Hematopoietic multipotent progenitor cell treated with erythropoietin and hydrocortisone succinate and interleukin-3 and kit ligand, for 4 days (in vitro differentiated cells): ENCODE results near the gene CCDC12.
A peak's percentile ranks its signal among the peaks of the same experiment; 100 is the strongest.
"Not testable (repeated sequence)": the region's sequence is repeated elsewhere in the genome, so short reads cannot be mapped to it uniquely, and the experiment has no call there.

Experiments
- DNase-seq: peaks from one replicate; pipeline ENCODE4 v3.0.0-alpha.2; 2015

Gene CCDC12

GRCh38 chr3:46921041-46921440, 55.5 kb downstream of the CCDC12 start:
- no peak for DNase-seq

- no peak for DNase-seq
Measured at GRCh38 chr3:46918634-46919033, 57.9 kb downstream of the CCDC12 start.

- no peak for DNase-seq
Measured at GRCh38 chr3:46918202-46918601, 58.3 kb downstream of the CCDC12 start.

- DNase-seq: no peak
Measured at GRCh38 chr3:46917257-46917656, 59.3 kb downstream of the CCDC12 start.

GRCh38 chr3:46916799-46917198, 59.7 kb downstream of the CCDC12 start:
- DNase-seq: no peak

DNA sequence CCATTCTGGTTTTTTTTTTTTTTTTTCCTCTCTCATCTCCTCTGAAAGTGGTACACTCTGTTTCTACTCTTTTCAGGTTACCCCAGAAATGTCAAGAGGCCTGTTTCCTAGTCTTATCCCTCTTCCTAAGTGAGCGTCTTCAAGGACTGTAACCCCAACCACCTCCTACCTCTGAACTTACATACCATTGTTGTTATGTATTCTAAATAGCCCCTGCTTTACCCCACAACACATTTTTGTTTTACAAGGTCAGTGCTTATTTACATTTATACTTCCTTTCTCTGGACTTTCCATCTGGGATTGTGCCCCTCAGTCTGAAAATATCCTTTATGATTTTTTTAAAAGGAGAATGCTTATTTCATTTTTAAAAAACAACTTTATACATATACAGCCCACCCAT, 60.3 kb downstream of the CCDC12 start:
- no peak for DNase-seq

GRCh38 chr3:46915297-46915822, 61.2 kb downstream of the CCDC12 start:
- DNase-seq: no peak

- DNase-seq: no peak
Measured at GRCh38 chr3:46914849-46915248, 61.7 kb downstream of the CCDC12 start.

- DNase-seq: peak; percentile 30
Measured at GRCh38 chr3:46913644-46914043, 62.9 kb downstream of the CCDC12 start.

DNA sequence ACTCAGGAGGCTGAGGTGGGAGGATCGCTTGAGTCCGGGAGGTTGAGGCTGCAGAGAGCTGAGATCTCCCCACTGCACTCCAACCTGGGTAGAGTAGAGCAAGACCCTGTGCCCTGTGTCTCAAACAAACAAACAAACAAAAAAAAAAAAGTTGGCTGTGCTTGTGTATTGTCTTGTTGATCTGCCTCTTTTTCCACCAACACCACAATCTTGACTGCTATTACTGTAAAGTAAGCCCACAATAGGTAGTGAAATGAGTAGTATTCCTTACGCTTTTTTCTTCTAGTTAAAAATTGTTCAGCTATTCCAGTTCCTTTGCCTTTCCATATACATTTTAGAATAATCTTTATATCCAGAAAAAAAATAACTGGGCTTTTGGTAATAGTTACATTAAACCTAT, 63.6 kb downstream of the CCDC12 start:
- no peak for DNase-seq

- DNase-seq: not testable (repeated sequence)
Measured at GRCh38 chr3:46910914-46911313, 65.6 kb downstream of the CCDC12 start.

DNA sequence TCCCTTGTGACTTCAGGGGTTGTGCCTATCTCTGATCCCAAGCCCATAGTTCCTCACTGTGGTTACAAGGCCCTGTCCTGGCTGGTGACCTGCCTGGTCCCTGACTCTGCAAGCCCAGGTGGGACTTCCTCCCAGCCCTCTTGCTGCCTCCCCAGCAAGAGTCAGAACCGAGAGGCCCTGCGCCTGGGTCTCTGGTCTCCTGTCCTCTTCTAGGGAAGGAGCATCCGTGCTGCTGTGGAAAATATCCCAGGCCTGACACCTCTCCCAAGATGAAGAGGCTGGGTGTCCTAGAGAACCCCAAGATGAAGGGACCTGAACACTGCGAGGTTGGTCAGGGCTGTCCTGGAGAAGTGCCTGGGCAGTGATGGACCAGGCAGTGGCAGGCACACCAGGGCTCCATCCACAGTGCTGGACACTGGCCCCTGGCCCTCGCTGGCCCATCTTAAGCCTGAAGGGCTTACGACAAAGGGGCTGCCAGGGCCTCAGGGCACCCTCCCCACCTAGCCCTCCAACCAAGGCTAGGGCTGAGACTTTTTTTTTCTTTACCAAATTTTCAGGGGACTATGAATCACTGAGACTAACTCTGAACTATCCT, 66.3 kb downstream of the CCDC12 start:
- DNase-seq: no peak

GRCh38 chr3:46909535-46910161, 66.9 kb downstream of the CCDC12 start:
- DNase-seq: peak; percentile 92

DNA sequence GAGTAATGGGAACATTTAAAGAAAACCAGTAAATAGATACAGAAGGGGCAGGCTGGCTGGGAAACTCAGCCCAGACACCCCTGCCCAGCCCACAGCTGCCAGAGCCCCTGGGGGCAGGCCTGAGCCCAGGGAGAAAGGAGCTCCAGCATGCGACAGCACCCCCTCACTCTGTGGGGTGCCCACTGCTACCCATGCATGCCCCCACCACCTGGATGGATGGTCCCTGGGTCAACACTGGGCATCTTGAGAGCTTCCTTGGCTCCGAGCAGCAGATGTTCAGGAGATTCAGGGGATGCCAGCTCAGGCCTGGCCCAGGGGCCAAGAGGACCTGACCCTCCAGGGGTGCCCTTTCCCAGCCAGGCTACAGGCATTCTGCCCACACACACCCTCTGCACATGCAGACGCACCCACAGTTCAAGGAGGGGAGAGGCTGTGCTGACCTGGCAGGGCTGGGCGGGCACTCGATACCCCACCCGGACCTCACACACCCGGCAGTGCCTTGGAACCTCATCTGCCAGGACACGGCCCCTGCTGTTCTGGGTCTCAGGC, 67.5 kb downstream of the CCDC12 start:
- DNase-seq: no peak

- DNase-seq: no peak
Measured at GRCh38 chr3:46908294-46908985, 68.1 kb downstream of the CCDC12 start.

DNA sequence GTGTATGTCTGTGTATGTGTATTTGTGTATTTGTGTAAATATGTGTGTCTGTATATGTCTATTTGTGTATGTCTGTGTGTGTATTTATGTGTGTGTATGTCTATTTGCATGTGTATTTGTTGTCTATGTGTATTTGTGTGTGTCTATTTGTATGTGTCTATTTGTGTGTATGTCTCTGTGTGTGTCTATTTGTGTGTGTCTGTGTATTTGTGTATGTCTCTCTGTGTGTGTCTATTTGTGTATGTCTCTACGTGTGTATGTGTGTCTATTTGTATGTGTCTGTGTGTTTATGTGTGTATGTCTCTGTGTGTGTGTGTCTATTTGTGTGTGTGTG, 68.6 kb downstream of the CCDC12 start:
- no peak for DNase-seq

DNA sequence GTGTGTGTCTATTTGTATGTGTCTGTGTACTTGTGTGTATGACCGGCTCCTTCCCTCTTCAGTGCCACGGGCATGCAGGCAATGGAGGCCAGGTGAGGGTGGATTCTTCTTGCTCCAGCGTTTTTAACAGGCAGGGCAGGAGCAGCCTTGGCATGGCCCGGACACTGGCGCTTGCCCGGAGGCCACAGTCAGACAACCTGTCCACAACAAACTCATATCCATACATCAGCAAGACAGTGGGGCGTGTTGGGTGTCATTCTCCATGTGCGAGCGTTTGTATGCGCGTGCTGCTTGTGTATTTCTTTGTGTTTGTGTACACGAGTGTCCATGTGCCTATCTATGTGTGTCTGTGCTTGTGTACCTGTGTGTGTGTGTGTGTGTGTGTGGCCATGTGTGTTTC, 69.3 kb downstream of the CCDC12 start:
- DNase-seq: no peak

GRCh38 chr3:46906471-46907058, 70.0 kb downstream of the CCDC12 start:
- no peak for DNase-seq

GRCh38 chr3:46905661-46906451, 70.7 kb downstream of the CCDC12 start:
- no peak for DNase-seq

DNA sequence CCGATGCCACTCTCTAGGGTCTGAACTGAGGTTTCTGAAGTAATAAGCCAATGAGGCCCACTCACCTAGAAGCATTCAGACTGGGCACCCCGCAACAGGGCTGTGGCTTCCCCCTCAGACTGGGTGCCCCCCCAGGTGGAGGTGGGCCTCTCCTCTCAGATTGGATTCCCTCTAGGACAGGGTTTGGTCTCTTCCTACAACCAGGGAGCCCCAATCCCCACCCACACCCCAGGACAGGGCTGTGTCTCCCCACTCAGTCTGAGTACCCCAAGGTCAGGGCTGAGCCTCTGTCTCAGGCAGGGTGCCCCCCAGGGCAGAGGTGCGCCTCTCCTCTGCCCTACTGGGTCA, 71.4 kb downstream of the CCDC12 start:
- DNase-seq: no peak

DNA sequence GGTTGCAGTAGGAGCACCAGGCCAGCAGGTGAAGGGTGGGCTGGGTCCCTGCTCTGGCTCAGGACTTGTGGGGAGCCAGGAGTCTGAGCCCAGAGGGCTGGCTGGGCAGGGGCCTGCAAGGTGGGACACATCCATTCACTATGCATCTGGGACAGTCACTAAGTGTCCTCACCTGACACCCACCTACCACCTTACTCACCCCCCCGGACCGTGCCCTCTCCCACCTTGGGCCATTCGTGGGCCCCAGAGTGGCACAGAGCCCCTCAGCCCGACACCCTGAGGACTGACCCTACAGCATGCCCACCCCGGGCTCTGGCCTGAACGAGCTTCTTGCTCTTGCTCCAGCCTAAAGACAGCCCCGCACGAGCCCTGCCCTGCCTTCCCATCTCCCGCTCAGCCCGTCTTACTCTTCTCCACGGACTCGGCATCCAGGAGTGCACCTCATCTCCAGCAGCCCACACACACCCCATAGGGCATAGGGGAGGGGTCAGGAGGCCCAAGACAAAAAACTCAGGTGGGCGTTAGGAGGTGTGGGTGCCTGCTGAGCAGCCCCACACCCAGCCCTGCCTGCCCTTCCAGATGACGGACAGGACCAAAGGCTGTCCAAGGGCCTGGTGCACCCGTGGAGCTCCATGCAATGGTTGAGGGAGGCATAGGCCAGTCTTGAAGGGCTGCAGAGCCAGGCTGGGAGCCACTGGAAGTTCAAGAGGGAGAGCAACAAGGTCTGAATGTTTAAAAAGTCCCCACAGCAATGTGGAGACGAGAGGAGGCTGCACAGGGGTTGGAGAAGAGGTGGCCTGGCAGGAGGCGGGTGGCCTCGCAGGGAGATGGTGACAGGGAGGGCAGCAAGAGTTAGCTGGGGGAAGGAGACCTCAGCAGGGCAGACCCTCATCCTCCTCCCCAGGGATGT, 72.0 kb downstream of the CCDC12 start:
- no peak for DNase-seq
